ENCODE measurements around the gene TPX2. TPM values are rescaled to one million over a fixed set of nuclear protein-coding genes. Genes with fewer than 3 reads are reported as not detected.

The TPX2 gene
- polyA plus RNA-seq, 1 donor (not counting 4 experiments of a cell fraction or from before 2014, with no cell fraction given): 31.5 TPM

- TF ChIP-seq CTCF (optimal IDR thresholded peaks at IDR 0.05 in 1 of 3, IDR thresholded peaks at IDR 0.05 in 1 of 3, conservative IDR thresholded peaks at IDR 0.05 in 1 of 3; ENCODE audit: extremely low read depth in 1 of 3, insufficient read depth in 2 of 3, low read length in 3 of 3) (no peak), EZH2 (IDR thresholded peaks at IDR 0.05; ENCODE audit: low read length) (no peak)
- Histone ChIP-seq H4K20me1 (ENCODE audit: control insufficient read depth, extremely low read depth, insufficient read depth, low read length) (no peaks in the 10 kb centered on the region), H3K27ac (ENCODE audit: control insufficient read depth, insufficient read depth, low read length) (no peak overlapping the region), H3K4me2 (ENCODE audit: control insufficient read depth, extremely low read depth, insufficient read depth, low read depth, low read length) (no peak overlapping the region), H3K4me1 (ENCODE audit: control insufficient read depth, extremely low read depth, insufficient read depth, low read length) (no peaks in the 10 kb centered on the region), H3K79me2 (ENCODE audit: control insufficient read depth, insufficient read depth, low read length) (no peaks in the 10 kb centered on the region), H2AFZ (ENCODE audit: control insufficient read depth, low read length) (no peak overlapping the region), H3K9me3 (ENCODE audit: control insufficient read depth, low read depth, low read length) (no peaks in the 10 kb centered on the region), H3K27me3 (ENCODE audit: control insufficient read depth, extremely low read depth, insufficient read depth, low read length) (peaks cover 4% of the 10 kb centered on the region), H3K9me1 (ENCODE audit: control insufficient read depth, extremely low read depth, insufficient read depth, low read length) (no peaks in the 10 kb centered on the region), H3K36me3 (ENCODE audit: control insufficient read depth in 2 of 2, extremely low read depth in 1 of 2, insufficient read depth in 2 of 2, low read length in 2 of 2) (no peaks in the 10 kb centered on the region), H3K4me3 (ENCODE audit: control insufficient read depth in 2 of 3, extremely low read depth in 1 of 3, insufficient read depth in 2 of 3, low read depth in 1 of 3, low read length in 3 of 3) (no peak overlapping the region), H3K9ac (ENCODE audit: control insufficient read depth, extremely low read depth, insufficient read depth, low read length) (no peak overlapping the region)
- no peak for DNase-seq (ENCODE audit: low read depth, low spot score)
- FAIRE-seq: no peak
- dilution Hi-C loops (cut with MboI; ENCODE audit: extremely low pct_ligation_motif_present, low sequenced_read_pairs): no loop called here
Measured at GRCh38 chr20:31824554-31825313, 85.6 kb downstream of the TPX2 start.

GRCh38 chr20:31826074-31826473 lies 87.0 kb downstream of the TPX2 start:
- H3K9me3 ChIP-seq (ENCODE audit: control insufficient read depth, low read depth, low read length): no peaks in the 10 kb centered on the region
- H3K27ac ChIP-seq (ENCODE audit: control insufficient read depth, insufficient read depth, low read length): no peak overlapping the region
- DNase-seq (ENCODE audit: low read depth, low spot score) (no peak), FAIRE-seq (no peak)
- H3K4me1 ChIP-seq (ENCODE audit: control insufficient read depth, extremely low read depth, insufficient read depth, low read length): no peaks in the 10 kb centered on the region
- no peak overlapping the region for H3K4me3 ChIP-seq (ENCODE audit: control insufficient read depth in 2 of 3, extremely low read depth in 1 of 3, insufficient read depth in 2 of 3, low read depth in 1 of 3, low read length in 3 of 3)
- no peaks in the 10 kb centered on the region for H3K27me3 ChIP-seq (ENCODE audit: control insufficient read depth, extremely low read depth, insufficient read depth, low read length)
- H3K36me3 ChIP-seq (ENCODE audit: control insufficient read depth in 2 of 2, extremely low read depth in 1 of 2, insufficient read depth in 2 of 2, low read length in 2 of 2): no peaks in the 10 kb centered on the region
- no peak overlapping the region for H3K9ac ChIP-seq (ENCODE audit: control insufficient read depth, extremely low read depth, insufficient read depth, low read length)
- H4K20me1 ChIP-seq (ENCODE audit: control insufficient read depth, extremely low read depth, insufficient read depth, low read length): no peaks in the 10 kb centered on the region
- no peak overlapping the region for H2AFZ ChIP-seq (ENCODE audit: control insufficient read depth, low read length)
- dilution Hi-C loops (cut with MboI; ENCODE audit: extremely low pct_ligation_motif_present, low sequenced_read_pairs): no loop called here
- H3K79me2 ChIP-seq (ENCODE audit: control insufficient read depth, insufficient read depth, low read length): no peaks in the 10 kb centered on the region
- TF ChIP-seq EZH2 (IDR thresholded peaks at IDR 0.05; ENCODE audit: low read length): no peak
- no peak for TF ChIP-seq CTCF (optimal IDR thresholded peaks at IDR 0.05 in 1 of 3, IDR thresholded peaks at IDR 0.05 in 1 of 3, conservative IDR thresholded peaks at IDR 0.05 in 1 of 3; ENCODE audit: extremely low read depth in 1 of 3, insufficient read depth in 2 of 3, low read length in 3 of 3)
- H3K9me1 ChIP-seq (ENCODE audit: control insufficient read depth, extremely low read depth, insufficient read depth, low read length): no peaks in the 10 kb centered on the region
- H3K4me2 ChIP-seq (ENCODE audit: control insufficient read depth, extremely low read depth, insufficient read depth, low read depth, low read length): no peak overlapping the region

All from keratinocyte (primary cell).